ENCODE measurements around the gene AP3D1.
A peak's percentile ranks its signal among the peaks of the same experiment; 100 is the strongest.
"Not testable (repeated sequence)": the region's sequence is repeated elsewhere in the genome, so short reads cannot be mapped to it uniquely, and the experiment has no call there.

The AP3D1 gene

DNA sequence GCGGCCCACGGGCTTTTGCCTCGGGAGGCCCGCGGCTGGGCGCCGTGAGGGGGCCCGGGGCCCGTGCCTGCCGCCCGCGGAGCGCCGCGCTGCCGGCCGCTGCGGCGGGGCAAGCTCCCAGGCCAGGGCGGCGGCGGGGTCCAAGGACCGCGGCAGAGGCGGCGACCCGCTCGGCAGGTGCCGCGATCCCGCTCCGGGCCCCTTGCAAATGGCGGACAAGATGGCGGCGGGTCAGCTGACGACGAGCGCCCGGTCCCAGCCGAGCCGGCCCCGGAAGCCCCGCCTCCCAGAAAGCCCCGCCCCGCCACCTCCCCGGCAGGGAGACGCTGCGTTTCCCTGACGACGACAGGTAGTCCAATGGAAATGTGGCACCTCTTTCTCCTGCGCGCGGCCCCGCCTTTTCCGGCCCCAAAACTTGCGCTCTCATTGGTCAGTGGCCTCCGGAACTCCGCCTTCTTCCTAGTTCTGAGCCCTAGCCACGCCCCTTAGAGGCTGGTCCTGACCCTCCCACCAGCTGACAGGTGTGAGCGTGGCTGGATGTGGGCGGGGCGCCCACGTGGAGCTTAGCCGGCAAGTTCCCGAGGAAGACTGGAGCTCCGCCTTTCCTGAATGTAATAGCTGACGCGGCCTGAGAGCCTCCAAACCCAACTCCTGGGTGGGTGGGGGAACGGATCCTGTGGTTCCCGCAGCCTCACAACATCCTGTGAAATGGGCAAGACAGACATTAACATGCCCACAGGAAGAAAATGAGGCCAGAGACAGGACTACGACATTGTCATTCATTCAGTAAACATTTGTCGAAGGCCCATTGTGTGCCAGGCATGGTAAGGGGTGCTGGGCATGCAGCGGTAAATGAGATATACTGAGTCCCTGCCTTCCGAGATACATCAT, at the start of gene AP3D1:
TSS of gene AP3D1 (minus strand) at position 228 of the 891 bp plus-strand sequence. CDS start 232 bp downstream, outside the sequence.
- Histone ChIP-seq H4K20me1 (ENCODE audit: insufficient read depth) (no peaks in the 10 kb centered on the region), H3K4me2 (peak within 1 kb of the TSS; percentile 87), H3K9ac (peak within 1 kb of the TSS; percentile 82), H3K27ac (peak within 1 kb of the TSS; percentile 40; the same call in 1 of the 2 replicates), H3K4me3 (IDR thresholded peaks at IDR 0.05; ENCODE audit: insufficient read depth, low read depth, low read length) (no peak within 1 kb of the TSS), H2AFZ (ENCODE audit: low read depth) (peak within 1 kb of the TSS; percentile 38; the same call in 1 of the 2 replicates), H3K36me3 (ENCODE audit: insufficient read depth) (no peaks in the 10 kb centered on the region), H3K27me3 (ENCODE audit: insufficient read depth, low read depth) (no peaks in the 10 kb centered on the region), H3K4me1 (ENCODE audit: low read depth, poor library complexity, severe bottlenecking) (peaks cover 17% of the 10 kb centered on the region), H3K79me2 (ENCODE audit: insufficient read depth, low read depth) (peaks cover 45% of the 10 kb centered on the region)
- TF ChIP-seq, protein P1, sequence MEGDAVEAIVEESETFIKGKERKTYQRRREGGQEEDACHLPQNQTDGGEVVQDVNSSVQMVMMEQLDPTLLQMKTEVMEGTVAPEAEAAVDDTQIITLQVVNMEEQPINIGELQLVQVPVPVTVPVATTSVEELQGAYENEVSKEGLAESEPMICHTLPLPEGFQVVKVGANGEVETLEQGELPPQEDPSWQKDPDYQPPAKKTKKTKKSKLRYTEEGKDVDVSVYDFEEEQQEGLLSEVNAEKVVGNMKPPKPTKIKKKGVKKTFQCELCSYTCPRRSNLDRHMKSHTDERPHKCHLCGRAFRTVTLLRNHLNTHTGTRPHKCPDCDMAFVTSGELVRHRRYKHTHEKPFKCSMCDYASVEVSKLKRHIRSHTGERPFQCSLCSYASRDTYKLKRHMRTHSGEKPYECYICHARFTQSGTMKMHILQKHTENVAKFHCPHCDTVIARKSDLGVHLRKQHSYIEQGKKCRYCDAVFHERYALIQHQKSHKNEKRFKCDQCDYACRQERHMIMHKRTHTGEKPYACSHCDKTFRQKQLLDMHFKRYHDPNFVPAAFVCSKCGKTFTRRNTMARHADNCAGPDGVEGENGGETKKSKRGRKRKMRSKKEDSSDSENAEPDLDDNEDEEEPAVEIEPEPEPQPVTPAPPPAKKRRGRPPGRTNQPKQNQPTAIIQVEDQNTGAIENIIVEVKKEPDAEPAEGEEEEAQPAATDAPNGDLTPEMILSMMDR (conservative IDR thresholded peaks at IDR 0.05; ENCODE audit: low read depth, low read length): no peak

DNA sequence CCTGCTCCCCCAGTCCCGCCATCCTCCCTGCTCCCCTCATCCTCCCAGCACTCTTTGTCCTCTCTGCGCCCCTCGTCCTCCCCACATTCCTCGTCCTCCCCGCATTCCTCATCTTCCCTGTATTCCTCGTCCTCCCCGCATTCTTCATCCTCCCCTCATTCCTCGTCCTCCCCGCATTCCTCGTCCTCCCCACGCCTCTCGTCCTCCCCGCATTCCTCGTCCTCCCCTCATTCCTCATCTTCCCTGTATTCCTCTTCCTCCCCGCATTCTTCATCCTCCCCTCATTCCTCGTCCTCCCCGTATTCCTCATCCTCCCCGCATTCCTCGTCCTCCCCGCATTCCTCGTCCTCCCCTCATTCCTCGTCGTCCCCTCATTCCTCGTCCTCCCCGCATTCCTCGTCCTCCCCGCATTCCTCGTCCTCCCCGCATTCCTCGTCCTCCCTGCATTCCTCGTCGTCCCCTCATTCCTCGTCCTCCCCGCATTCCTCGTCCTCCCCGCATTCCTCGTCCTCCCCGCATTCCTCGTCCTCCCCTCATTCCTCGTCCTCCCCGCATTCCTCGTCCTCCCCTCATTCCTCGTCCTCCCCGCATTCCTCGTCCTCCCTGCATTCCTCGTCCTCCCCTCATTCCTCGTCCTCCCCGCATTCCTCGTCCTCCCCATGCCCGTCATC, 49.4 kb upstream of the AP3D1 start:
- H3K27me3 ChIP-seq (ENCODE audit: insufficient read depth, low read depth); H2AFZ ChIP-seq (ENCODE audit: low read depth); H4K20me1 ChIP-seq (ENCODE audit: insufficient read depth); H3K79me2 ChIP-seq (ENCODE audit: insufficient read depth, low read depth); H3K4me1 ChIP-seq (ENCODE audit: low read depth, poor library complexity, severe bottlenecking); H3K4me2 ChIP-seq; H3K36me3 ChIP-seq (ENCODE audit: insufficient read depth); H3K9ac ChIP-seq; H3K27ac ChIP-seq; H3K4me3 ChIP-seq (IDR thresholded peaks at IDR 0.05; ENCODE audit: insufficient read depth, low read depth, low read length): not testable (repeated sequence)

DNA sequence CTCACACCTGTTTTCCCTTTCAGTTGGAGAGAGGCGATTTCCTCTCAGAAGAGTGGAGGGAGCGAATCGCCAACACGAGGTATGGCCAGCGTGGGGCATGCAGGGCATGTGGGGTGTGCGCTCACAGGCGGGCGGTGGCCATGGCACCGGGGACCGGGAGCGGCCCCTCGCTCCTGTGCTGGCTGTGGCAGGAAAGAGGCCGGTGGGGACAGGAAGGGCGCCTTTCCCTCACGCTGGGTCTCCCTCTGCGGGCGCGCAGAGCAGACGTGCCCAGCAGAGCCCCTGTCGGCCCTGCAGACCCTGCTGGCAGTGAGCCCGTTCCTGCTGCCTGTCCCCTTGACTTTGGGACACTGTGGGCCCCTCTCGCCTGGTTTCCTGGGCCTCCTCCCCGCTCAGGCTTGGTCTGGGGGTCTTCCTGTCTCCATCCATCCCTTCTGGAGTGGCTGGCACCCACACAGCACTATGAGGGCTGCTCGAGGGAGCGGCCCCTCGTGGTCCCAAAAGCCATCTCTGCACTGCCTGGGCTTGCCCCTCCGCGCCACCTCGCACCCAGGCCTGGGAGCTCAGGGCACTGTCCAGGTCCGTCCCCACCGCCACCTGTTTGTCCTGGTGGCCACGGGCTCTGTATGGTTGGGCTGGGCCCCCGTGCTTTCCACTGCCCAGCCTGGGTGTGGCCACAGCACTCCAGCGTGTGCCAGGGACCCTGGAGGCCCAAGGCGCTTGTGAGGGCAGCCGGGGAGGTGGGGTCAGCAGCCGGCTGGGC, 48.7 kb upstream of the AP3D1 start:
- Histone ChIP-seq H3K79me2 (ENCODE audit: insufficient read depth, low read depth) (no peaks in the 10 kb centered on the region), H3K4me3 (IDR thresholded peaks at IDR 0.05; ENCODE audit: insufficient read depth, low read depth, low read length) (no peak overlapping the region), H3K9ac (no peak overlapping the region), H3K27me3 (ENCODE audit: insufficient read depth, low read depth) (no peaks in the 10 kb centered on the region), H2AFZ (ENCODE audit: low read depth) (no peak overlapping the region), H3K4me1 (ENCODE audit: low read depth, poor library complexity, severe bottlenecking) (no peaks in the 10 kb centered on the region), H3K27ac (no peak overlapping the region), H4K20me1 (ENCODE audit: insufficient read depth) (no peaks in the 10 kb centered on the region), H3K4me2 (no peak overlapping the region), H3K36me3 (ENCODE audit: insufficient read depth) (no peaks in the 10 kb centered on the region)
- TF ChIP-seq, protein P1 (conservative IDR thresholded peaks at IDR 0.05; ENCODE audit: low read depth, low read length): no peak

DNA sequence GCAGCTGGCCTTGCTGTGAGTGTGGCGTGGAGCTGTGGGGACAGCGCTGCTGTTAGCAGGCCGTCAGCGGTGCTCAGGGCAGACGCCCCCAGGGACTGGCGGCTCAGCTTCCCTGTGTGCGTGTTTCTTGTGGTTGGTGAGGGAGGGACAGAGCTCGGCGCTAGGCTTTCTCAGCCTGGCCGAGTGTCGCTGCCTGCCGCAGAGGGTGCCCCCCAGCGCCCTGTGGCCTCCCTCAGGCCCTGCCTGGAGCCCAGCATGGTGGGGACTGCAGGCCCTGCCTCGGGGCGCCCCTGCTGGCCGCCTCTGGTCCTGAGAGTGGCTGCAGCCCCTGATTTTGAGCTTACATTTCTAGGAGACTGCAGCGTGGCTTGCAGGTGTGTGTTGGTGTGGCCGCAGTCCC, 47.8 kb upstream of the AP3D1 start:
- Histone ChIP-seq H3K79me2 (ENCODE audit: insufficient read depth, low read depth) (no peaks in the 10 kb centered on the region), H3K27me3 (ENCODE audit: insufficient read depth, low read depth) (no peaks in the 10 kb centered on the region), H3K27ac (no peak overlapping the region), H2AFZ (ENCODE audit: low read depth) (no peak overlapping the region), H3K9ac (no peak overlapping the region), H3K4me1 (ENCODE audit: low read depth, poor library complexity, severe bottlenecking) (no peaks in the 10 kb centered on the region), H4K20me1 (ENCODE audit: insufficient read depth) (no peaks in the 10 kb centered on the region), H3K36me3 (ENCODE audit: insufficient read depth) (no peaks in the 10 kb centered on the region), H3K4me2 (no peak overlapping the region), H3K4me3 (IDR thresholded peaks at IDR 0.05; ENCODE audit: insufficient read depth, low read depth, low read length) (no peak overlapping the region)
- TF ChIP-seq, protein P1 (conservative IDR thresholded peaks at IDR 0.05; ENCODE audit: low read depth, low read length): no peak
